HG03520 (cell line): ENCODE data around the gene NRAP.
"Not testable (repeated sequence)": the region's sequence is repeated elsewhere in the genome, so short reads cannot be mapped to it uniquely, and the experiment has no call there.

Experiments used
- ATAC-seq: cut with Tn5 transposase; IDR thresholded peaks from one replicate; pipeline ENCODE4 v1.9.1; 2021; ENCODE audit warnings: mild to moderate bottlenecking, moderate library complexity; ENCODE audit not compliant: unreplicated experiment

Gene NRAP

GRCh38 chr10:113683300-113683699 is 19.5 kb upstream of the NRAP start:
- ATAC-seq, result no peak

- peak; percentile 59 for ATAC-seq
Observed at GRCh38 chr10:113681533-113682470, 18.0 kb upstream of the NRAP start.

GRCh38 chr10:113680190-113681111 is 16.6 kb upstream of the NRAP start:
- ATAC-seq, result peak; percentile 13

GRCh38 chr10:113679463-113680189 is 15.8 kb upstream of the NRAP start, which contains the start of gene CASP7:
Gene CASP7 (plus strand): TSS chr10:113679912. CDS start chr10:113697494, 17,582 bp downstream.
- peak; percentile 59 for ATAC-seq

- ATAC-seq, result peak; percentile 73
Observed at GRCh38 chr10:113666682-113667252, 2.9 kb upstream of the NRAP start.

- ATAC-seq, result no peak
Observed at GRCh38 chr10:113665806-113666354, 2.0 kb upstream of the NRAP start.

GRCh38 chr10:113665352-113665751 is 1.5 kb upstream of the NRAP start:
- ATAC-seq, result no peak

- no peak for ATAC-seq
Observed at GRCh38 chr10:113663142-113663541, 699 bp downstream of the NRAP start.

GRCh38 chr10:113661332-113661731 is 2.5 kb downstream of the NRAP start:
- no peak for ATAC-seq

- no peak for ATAC-seq
Observed at GRCh38 chr10:113657544-113657943, 6.3 kb downstream of the NRAP start.

- no peak for ATAC-seq
Observed at GRCh38 chr10:113656896-113657295, 6.9 kb downstream of the NRAP start.

- not testable (repeated sequence) for ATAC-seq
Observed at GRCh38 chr10:113652456-113652855, 11.4 kb downstream of the NRAP start.

- ATAC-seq, result no peak
Observed at GRCh38 chr10:113651898-113652297, 11.9 kb downstream of the NRAP start.

GRCh38 chr10:113651021-113651420 is 12.8 kb downstream of the NRAP start:
- ATAC-seq, result no peak

- ATAC-seq, result no peak
Observed at GRCh38 chr10:113650172-113650571, 13.7 kb downstream of the NRAP start.

- no peak for ATAC-seq
Observed at GRCh38 chr10:113648478-113648877, 15.4 kb downstream of the NRAP start.

- no peak for ATAC-seq
Observed at GRCh38 chr10:113647812-113648211, 16.0 kb downstream of the NRAP start.

- ATAC-seq, result no peak
Observed at GRCh38 chr10:113646336-113647201, 17.3 kb downstream of the NRAP start.
